ENCODE results near the gene KRTAP5-9. TPM values are rescaled to one million over a fixed set of nuclear protein-coding genes. Genes with fewer than 3 reads are reported as not detected.

The KRTAP5-9 gene
- not detected in 2 replicates for total RNA-seq

GRCh38 chr11:71548120-71548519 lies at the start of gene KRTAP5-9:
Gene KRTAP5-9, plus strand, starts transcription at chr11:71548420. Its CDS starts 238 bp downstream, at chr11:71548658.

GRCh38 chr11:71526796-71527575 lies 21.2 kb upstream of the KRTAP5-9 start, which contains the start of gene KRTAP5-7:
Gene KRTAP5-7, plus strand, starts transcription at chr11:71527267. Its CDS starts 34 bp downstream, at chr11:71527301.

GRCh38 chr11:71537977-71538665 lies 10.1 kb upstream of the KRTAP5-9 start, which contains the start of gene KRTAP5-8:
Gene KRTAP5-8, plus strand, starts transcription at chr11:71538025. Its CDS starts 31 bp downstream, at chr11:71538056.

GRCh38 chr11:71565263-71565662 lies 17.0 kb downstream of the KRTAP5-9 start, which contains the start of gene KRTAP5-10:
Gene KRTAP5-10, plus strand, starts transcription at chr11:71565563. Its CDS starts 25 bp downstream, at chr11:71565588.

GRCh38 chr11:71582309-71582895 lies 34.2 kb downstream of the KRTAP5-9 start, which contains the start of gene KRTAP5-11:
Gene KRTAP5-11, minus strand, starts transcription at chr11:71582875. Its CDS starts 38 bp downstream, at chr11:71582837.

Other genes with a start within 250 kb of the KRTAP5-9 start
- gene DHCR7, start 100.0 kb upstream of the KRTAP5-9 start, total RNA-seq: 40.3 and 43.3 TPM in 2 replicates
- 88.3 and 102 TPM in 2 replicates for gene NADSYN1, start 95.2 kb upstream of the KRTAP5-9 start, total RNA-seq
- not detected in 2 replicates for gene KRTAP5-7, start 21.2 kb upstream of the KRTAP5-9 start, total RNA-seq
- gene KRTAP5-8, start 10.4 kb upstream of the KRTAP5-9 start, total RNA-seq: not detected in 2 replicates
- not detected in 2 replicates for gene KRTAP5-10, start 17.1 kb downstream of the KRTAP5-9 start, total RNA-seq
- not detected in 2 replicates for gene KRTAP5-11, start 34.5 kb downstream of the KRTAP5-9 start, total RNA-seq

Measured in epithelial cell of umbilical artery (primary cell).